HG02938 (cell line): ENCODE measurements around the gene POTEE.
"Not testable (repeated sequence)": the region's sequence is repeated elsewhere in the genome, so short reads cannot be mapped to it uniquely, and the experiment has no call there.

Experiments used
- ATAC-seq: cut with Tn5 transposase; IDR thresholded peaks from one replicate; pipeline ENCODE4 v1.9.1; 2021; ENCODE audit warnings: mild to moderate bottlenecking, moderate library complexity; ENCODE audit not compliant: unreplicated experiment

POTEE gene

DNA sequence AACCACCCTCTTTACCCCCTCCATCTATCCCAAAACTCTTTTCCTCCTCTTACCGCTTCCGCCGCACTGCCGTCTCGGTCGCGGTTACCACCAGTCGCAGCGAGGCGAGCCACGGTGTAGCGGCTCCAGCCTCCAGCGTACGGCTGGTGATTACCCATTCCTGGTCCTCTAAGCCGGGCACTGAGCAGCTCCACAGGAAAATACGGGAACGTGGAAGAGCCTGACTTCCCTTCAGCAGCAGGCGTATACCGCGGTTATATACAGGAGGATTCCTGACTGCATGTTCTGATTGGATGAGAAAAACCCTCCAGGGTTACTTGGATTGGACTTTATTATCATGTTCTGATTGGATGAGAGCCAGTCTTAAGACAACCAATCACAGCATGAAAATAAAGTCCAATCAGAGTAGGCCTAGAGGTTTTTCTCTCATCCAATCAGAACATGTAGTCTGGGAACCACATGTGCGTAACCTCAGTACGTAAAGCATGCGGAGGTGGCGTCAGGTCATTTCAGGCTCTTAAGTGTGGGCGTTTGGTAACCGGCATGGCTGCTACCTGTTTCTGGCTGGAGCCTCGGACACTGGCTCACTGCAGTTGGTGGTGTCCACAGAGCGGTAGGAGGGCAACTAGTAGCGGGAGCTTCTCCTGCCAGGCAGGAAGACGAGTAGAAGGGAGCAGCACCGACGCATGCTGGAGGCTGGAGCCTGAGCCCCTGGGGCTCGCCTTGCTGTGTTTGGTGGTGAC, at the start of gene POTEE:
Gene POTEE (plus strand): TSS at position 507 of the 743 bp plus-strand sequence. CDS start 8,867 bp downstream, outside the sequence.
- ATAC-seq, result not testable (repeated sequence)

DNA sequence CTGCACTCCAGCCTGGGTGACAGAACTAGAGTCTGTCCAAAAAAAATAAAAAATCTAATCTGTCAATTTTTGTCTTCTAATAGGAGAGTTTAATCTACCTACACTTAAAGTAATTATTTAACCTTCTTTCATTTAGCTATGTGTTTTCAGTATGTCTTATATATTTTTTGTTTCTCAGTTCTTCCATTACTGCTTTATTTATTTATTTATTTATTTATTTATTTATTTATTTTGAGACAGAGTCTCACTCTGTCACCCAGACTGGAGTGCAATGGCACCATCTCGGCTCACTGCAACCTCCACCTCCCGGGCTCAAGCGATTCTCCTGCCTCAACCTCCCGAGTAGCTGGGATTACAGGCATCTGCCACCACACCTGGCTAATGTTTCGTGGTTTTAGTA, 43.8 kb upstream of the POTEE start:
- not testable (repeated sequence) for ATAC-seq

DNA sequence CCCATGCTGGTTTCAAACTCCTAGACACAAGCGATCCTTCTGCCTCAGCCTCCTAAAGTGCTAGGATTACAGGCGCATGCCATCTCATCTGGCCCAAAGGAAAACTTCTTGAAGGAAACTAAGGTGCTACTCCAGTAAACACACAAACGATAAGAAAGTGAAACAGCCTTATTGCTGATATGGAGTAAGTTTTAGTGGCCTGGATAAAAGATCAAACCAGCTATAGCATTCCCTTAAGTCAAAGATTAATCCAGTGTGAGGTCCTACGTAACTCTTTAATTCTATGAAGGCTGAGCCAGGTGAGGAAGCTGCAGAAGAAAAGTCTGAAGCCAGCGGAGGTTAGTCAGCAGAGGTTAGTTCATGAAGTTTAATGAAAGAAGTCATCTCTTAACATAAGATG, 40.8 kb upstream of the POTEE start:
- no peak for ATAC-seq

- not testable (repeated sequence) for ATAC-seq
These were observed 31.3 kb upstream of the POTEE start for GRCh38 chr2:131178050-131178449.

GRCh38 chr2:131178721-131179418, 30.5 kb upstream of the POTEE start:
- ATAC-seq, result not testable (repeated sequence)

DNA sequence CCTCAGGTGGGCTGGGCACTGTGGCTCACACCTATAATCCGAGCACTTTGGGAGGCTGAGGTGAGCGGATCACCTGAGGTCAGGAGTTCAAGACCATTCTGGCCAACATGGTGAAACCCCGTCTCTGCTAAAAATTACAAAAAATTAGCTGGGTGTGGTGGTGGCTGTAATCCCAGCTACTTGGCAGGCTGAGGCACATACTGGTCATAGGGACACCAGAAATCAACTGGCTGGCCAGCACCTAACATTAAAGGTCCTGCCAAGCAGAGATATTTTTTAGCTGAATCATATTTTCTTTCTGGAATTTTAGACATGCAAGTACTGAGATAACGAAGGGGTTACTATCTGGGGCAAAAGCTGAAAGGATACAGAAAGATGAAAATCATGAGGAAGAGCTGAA, 27.9 kb upstream of the POTEE start:
- not testable (repeated sequence) for ATAC-seq

DNA sequence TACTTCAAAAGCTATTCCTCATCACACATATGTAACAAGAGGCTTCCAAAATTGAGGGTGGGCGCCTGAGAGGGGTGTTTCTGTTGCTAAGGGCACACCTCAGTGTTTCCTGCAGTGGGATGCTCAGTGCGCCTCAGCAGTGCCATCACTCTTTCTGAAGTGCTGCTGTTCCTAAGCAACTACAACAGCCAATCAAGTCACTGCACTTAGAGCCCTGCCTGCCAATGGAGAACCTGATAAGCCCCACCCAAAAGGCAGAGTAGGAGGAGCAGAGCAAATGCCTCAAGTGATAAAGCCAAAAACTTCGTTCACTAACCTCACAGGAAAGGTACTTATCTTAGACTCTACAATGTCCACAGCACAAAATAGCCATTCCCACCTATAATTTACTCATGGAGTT, 15.9 kb upstream of the POTEE start:
- not testable (repeated sequence) for ATAC-seq

DNA sequence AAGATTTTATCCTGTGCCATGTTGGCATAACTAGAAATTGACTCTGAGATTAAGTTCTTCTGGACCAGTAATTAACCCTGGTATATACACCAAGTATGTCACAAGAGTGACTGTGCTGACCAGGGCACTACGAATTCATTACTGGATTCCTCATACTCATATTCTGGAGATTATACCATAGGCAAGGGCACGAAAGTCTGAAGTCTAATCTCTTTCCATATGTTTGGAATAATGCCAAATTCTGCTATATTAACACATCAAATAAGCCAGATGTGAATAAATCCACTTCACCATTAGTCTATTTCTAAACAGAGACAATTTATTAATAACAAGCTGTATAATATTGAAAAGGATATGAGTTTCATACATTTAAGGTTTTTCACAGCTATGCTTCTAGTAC, 13.2 kb upstream of the POTEE start:
- not testable (repeated sequence) for ATAC-seq

- no peak for ATAC-seq
These were observed 8.2 kb upstream of the POTEE start for GRCh38 chr2:131201098-131201497.

- ATAC-seq, result not testable (repeated sequence)
These were observed 1.5 kb upstream of the POTEE start for GRCh38 chr2:131207839-131208238.

DNA sequence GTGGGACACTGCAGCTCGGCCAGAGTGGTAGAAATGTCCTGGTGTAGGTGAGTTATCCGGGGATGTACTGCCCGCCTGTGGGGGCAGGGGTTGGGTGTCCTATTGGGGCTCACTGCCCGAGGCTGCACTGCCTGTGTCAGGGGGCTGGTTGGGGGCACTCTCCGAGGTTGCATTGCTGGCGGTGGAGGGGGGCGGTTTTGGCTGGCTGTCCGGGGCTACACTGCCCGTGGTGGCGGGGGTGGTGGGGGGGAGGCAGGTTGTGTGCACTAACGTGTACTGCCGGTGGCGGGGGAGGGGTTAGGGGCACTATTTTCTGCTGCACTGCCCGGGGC, 403 bp downstream of the POTEE start:
- not testable (repeated sequence) for ATAC-seq

GRCh38 chr2:131210434-131211211, 1.3 kb downstream of the POTEE start:
- ATAC-seq, result not testable (repeated sequence)

DNA sequence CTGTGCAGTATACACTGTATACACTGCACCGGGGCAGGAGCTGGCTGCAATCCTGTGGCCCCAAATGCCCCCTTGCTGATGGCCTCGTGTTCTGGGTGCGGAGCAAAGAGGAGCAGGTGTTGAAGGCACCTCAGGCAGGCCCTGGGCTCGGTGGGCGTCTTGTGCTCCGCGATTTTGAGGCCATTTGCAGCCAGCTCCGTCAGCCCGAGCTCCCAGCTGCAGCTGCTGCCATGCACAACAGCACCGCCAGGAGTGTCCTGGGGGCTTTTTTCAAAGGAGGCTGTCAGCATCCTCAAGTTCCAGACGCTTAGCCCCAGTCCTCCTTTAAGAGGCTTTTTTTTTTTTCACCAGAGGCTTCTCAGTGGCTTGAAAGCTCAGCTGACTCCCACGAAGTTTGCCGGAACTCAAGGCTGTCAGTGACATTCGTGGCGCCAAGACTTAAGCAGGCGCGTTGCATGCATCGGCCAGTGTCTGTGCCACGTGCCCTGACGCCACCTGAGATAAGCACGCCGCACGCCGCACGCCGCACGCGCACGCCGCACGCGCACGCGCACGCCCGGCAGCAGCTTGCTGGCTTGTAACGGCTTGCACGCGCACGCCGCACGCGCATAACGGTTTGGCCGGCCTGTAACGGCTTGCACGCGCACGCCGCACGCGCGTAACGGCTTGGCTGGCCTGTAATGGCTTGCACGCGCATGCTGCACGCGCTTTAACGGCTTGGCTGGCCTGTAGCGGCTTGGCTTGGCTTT, 8.1 kb downstream of the POTEE start:
- not testable (repeated sequence) for ATAC-seq

- ATAC-seq, result not testable (repeated sequence)
These were observed 26.5 kb downstream of the POTEE start for GRCh38 chr2:131235543-131236449.
